Right lobe of liver (tissue), 4 donors: ENCODE measurements around the gene ALS2CL.

Experiments
- POLR2A ChIP-seq: fragments of 450-650 bp; IDR thresholded peaks from one replicate; pipeline ENCODE4 v1.6.1; 2017; ENCODE audit warnings: antibody characterized with exemption, mild to moderate bottlenecking
- TF ChIP-seq, protein P1 (sequence below), 4 donors: fragments of 200-600 bp in 3 of 4; fragments of 450-650 bp in 1 of 4; IDR thresholded peaks; one replicate each; pipeline versions ENCODE4 v1.5.1 to v1.8.0; 2016 to 2022; ENCODE audit warnings: antibody characterized with exemption in 4 of 4, mild to moderate bottlenecking in 2 of 4
- donor health status: DM: no; HTN: no; CAD: no.
- donor health status: DM: no; HTN: no; CAD: no.
- donor health status: DM: no; HTN: yes; CAD: no.

DNA sequence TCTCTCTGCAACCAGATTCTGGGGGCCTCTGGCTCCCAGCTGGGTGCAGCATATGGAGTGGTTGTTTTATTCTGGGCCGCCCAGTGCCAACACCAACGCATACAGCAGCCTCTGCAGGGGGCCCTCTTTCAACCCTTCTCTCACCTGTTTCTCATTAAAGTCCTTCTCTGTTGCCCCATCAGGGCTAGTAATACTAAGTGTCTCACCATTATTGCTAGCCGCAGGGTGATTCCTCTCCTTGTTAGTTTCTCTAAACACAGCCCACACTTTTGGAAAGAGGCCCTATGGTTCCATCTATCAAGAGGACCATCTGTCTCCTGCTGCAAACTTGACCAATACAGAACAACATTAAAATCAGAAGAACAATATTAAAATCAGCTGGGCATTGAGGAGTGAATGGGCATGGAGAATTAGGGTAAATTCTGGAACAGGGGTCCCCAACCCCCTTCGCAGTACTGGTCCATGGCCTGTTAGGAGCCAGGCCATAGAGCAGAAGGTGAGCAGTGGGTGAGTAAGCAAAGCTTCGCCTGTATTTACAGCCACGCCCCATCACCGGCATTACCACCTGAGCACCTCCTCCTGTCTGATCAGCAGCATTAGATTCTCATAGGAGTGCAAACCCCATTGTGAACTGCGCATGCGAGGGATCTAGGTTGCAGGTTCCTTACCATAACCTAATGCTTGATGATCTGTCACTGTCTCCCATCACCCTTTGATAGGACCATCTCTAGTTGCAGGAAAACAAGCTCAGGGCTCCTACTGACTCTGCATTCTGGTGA lies 36.5 kb downstream of the ALS2CL start:
- no peak for TF ChIP-seq POLR2A
- TF ChIP-seq, protein P1, sequence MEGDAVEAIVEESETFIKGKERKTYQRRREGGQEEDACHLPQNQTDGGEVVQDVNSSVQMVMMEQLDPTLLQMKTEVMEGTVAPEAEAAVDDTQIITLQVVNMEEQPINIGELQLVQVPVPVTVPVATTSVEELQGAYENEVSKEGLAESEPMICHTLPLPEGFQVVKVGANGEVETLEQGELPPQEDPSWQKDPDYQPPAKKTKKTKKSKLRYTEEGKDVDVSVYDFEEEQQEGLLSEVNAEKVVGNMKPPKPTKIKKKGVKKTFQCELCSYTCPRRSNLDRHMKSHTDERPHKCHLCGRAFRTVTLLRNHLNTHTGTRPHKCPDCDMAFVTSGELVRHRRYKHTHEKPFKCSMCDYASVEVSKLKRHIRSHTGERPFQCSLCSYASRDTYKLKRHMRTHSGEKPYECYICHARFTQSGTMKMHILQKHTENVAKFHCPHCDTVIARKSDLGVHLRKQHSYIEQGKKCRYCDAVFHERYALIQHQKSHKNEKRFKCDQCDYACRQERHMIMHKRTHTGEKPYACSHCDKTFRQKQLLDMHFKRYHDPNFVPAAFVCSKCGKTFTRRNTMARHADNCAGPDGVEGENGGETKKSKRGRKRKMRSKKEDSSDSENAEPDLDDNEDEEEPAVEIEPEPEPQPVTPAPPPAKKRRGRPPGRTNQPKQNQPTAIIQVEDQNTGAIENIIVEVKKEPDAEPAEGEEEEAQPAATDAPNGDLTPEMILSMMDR (IDR thresholded peaks at IDR 0.05) = no peak
